DMS79 treated with DMSO at 0.1 percent for 48 hours (cell line): ENCODE data around the gene ZNF792.
"Not testable (repeated sequence)": the region's sequence is repeated elsewhere in the genome, so short reads cannot be mapped to it uniquely, and the experiment has no call there.

Source experiments
- DNase-seq: peaks from one replicate; lab custom pipeline; 2025; lab: John Stamatoyannopoulos, UW

Gene ZNF792

GRCh38 chr19:34920090-34920786 is 43.8 kb downstream of the ZNF792 start:
- not testable (repeated sequence) for DNase-seq

DNA sequence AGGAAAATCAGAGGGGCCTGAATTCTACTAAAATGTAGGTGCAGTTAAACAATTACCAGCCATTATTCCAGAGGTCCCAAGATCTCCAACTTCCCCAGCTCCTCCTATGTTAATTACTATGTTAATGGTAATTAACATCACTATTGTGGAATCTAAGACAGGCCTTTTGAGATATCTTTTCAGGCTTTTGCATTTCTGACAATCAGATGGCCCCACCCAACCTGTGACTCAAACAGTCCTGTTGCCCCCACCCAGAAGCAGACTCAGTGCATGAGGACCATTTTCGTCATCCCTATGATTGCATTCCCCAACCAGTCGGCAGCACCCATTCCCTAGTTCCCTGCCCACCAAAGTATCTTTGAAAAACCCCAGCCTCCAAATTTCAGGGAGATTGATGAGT is 45.8 kb downstream of the ZNF792 start:
- no peak for DNase-seq

- DNase-seq, result not testable (repeated sequence)
Measured at GRCh38 chr19:34917144-34917543, 46.9 kb downstream of the ZNF792 start.

- no peak for DNase-seq
Measured at GRCh38 chr19:34910770-34911169, 53.3 kb downstream of the ZNF792 start.
